Small intestine (tissue), 7 donors: ENCODE data around the gene DIPK1B. TPM values are rescaled to one million over a fixed set of nuclear protein-coding genes. Genes with fewer than 3 reads are reported as not detected.
A peak's percentile ranks its signal among the peaks of the same experiment; 100 is the strongest.

Experiments used
- DNase-seq, 2 donors: peaks; one replicate each; pipeline versions ENCODE4 v3.0.0 to v3.0.0-alpha.2; 2013
- FAIRE-seq: peaks from 2 replicates; lab custom pipeline; 2012; peaks lifted over from hg19 to GRCh38; lab: Jason Lieb, UNC
- H3K27ac ChIP-seq, 3 donors: one replicate each; pipeline ENCODE4 v1.5.1; 2013; ENCODE audit warnings: low read length in 2 of 3, mild to moderate bottlenecking in 2 of 3, control low read depth in 1 of 3, inconsistent platforms in 1 of 3, low read depth in 1 of 3, moderate library complexity in 1 of 3
- H3K27me3 ChIP-seq, 3 donors: one replicate each; pipeline ENCODE4 v1.6.1; 2013; ENCODE audit warnings: low read length in 3 of 3, inconsistent platforms in 1 of 3; ENCODE audit not compliant: control insufficient read depth in 3 of 3, insufficient read depth in 3 of 3
- H3K36me3 ChIP-seq, 3 donors: one replicate each; pipeline ENCODE4 v1.6.1; 2013; ENCODE audit warnings: low read length in 3 of 3, inconsistent platforms in 1 of 3, low read depth in 1 of 3, mild to moderate bottlenecking in 1 of 3, moderate library complexity in 1 of 3; ENCODE audit not compliant: control insufficient read depth in 3 of 3, insufficient read depth in 2 of 3
- H3K4me1 ChIP-seq, 3 donors: one replicate each; pipeline ENCODE4 v1.6.1; 2013; ENCODE audit warnings: low read length in 2 of 3, inconsistent platforms in 1 of 3, low read depth in 1 of 3, mild to moderate bottlenecking in 1 of 3, moderate library complexity in 1 of 3; ENCODE audit not compliant: control insufficient read depth in 3 of 3, insufficient read depth in 2 of 3
- H3K4me3 ChIP-seq, 3 donors: one replicate each; pipeline ENCODE4 v1.5.1; 2013; ENCODE audit warnings: low read length in 3 of 3, control low read depth in 1 of 3, inconsistent platforms in 1 of 3, low read depth in 1 of 3, mild to moderate bottlenecking in 1 of 3, moderate library complexity in 1 of 3
- H3K9me3 ChIP-seq, 2 donors: one replicate each; pipeline ENCODE4 v1.6.1; 2013; ENCODE audit warnings: low read depth in 1 of 2, low read length in 1 of 2; ENCODE audit not compliant: control insufficient read depth in 2 of 2, insufficient read depth in 1 of 2
- WGBS, 3 donors: extraction: QIAGEN DNeasy Blood & Tissue Kit; methylation state at CpG; one replicate each; pipeline ENCODE4 v1.1.7; 2013; 5-methylcytosine and 5-hydroxymethylcytosine counted together
- polyA plus RNA-seq, 4 donors: library from polyadenylated mRNA; stranded (reverse) in 3 of 4; unstranded in 1 of 4; fragments of 200-250 nt in 3 of 4; fragments of 120-200 nt in 1 of 4; gene quantifications; one replicate each; pipeline versions ENCODE4 v1.2.1 to v1.2.3, GENCODE V29; 2013
- donor health status: healthy with polysubstance abuse.
- donor health status: control.
- donor health status: control.
- donor health status: Bipolar disorder and iron deficiency.
- donor health status: healthy.

The DIPK1B gene
- polyA plus RNA-seq, 4 donors = 0.22 to 12.7 (median 6.6) TPM

GRCh38 chr9:136693135-136693489, 19.3 kb upstream of the DIPK1B start:
- peak overlapping the region; percentile 89 to 98 (median 89) for H3K27ac ChIP-seq
- no peak for FAIRE-seq
- no peaks in the 10 kb centered on the region for H3K9me3 ChIP-seq
- peaks cover 0 to 70% (median 15%) of the 10 kb centered on the region in 3 donors for H3K4me1 ChIP-seq
- DNase-seq = no peak
- H3K4me3 ChIP-seq = peak overlapping the region in 1 of 3 donors; percentile 30
- H3K27me3 ChIP-seq = no peaks in the 10 kb centered on the region
- WGBS, 3 donors = 33 to 56% (median 33%) methylated on average over 14 of the region's 14 CpGs
- H3K36me3 ChIP-seq = no peaks in the 10 kb centered on the region

- peak; percentile 97 to 99 for DNase-seq
- Histone ChIP-seq H3K4me1 (peaks cover 0 to 73% (median 15%) of the 10 kb centered on the region in 3 donors), H3K36me3 (no peaks in the 10 kb centered on the region), H3K4me3 (peak overlapping the region in 1 of 3 donors; percentile 30), H3K27ac (peak overlapping the region; percentile 89 to 98 (median 89)), H3K27me3 (no peaks in the 10 kb centered on the region), H3K9me3 (no peaks in the 10 kb centered on the region)
- 13 to 53% (median 30%) methylated on average over 15 of the region's 15 CpGs for WGBS, 3 donors
- no peak for FAIRE-seq
Measured at GRCh38 chr9:136693490-136694162, 18.7 kb upstream of the DIPK1B start.

- Histone ChIP-seq H3K4me1 (peaks cover 0 to 79% (median 15%) of the 10 kb centered on the region in 3 donors), H3K9me3 (no peaks in the 10 kb centered on the region), H3K27me3 (no peaks in the 10 kb centered on the region), H3K4me3 (peak overlapping the region in 1 of 3 donors; percentile 17), H3K27ac (peak overlapping the region; percentile 80 to 95 (median 89)), H3K36me3 (no peaks in the 10 kb centered on the region)
- 11 to 40% (median 31%) methylated on average over 26 to 32 of the region's 32 CpGs for WGBS, 3 donors
- FAIRE-seq = no peak
- peak; percentile 81 to 91 for DNase-seq
Measured at GRCh38 chr9:136694163-136694871, 18.1 kb upstream of the DIPK1B start.

- H3K4me3 ChIP-seq = no peak overlapping the region
- no peak for FAIRE-seq
- H3K27me3 ChIP-seq = no peaks in the 10 kb centered on the region
- peaks cover 0 to 80% (median 15%) of the 10 kb centered on the region in 3 donors for H3K4me1 ChIP-seq
- H3K36me3 ChIP-seq = no peaks in the 10 kb centered on the region
- H3K27ac ChIP-seq = peak overlapping the region; percentile 80 to 95 (median 89)
- H3K9me3 ChIP-seq = no peaks in the 10 kb centered on the region
- 46 to 80% (median 52%) methylated on average over 11 of the region's 11 CpGs for WGBS, 3 donors
- DNase-seq = no peak
Measured at GRCh38 chr9:136694872-136695247, 17.5 kb upstream of the DIPK1B start.

GRCh38 chr9:136695435-136695895, 16.9 kb upstream of the DIPK1B start:
- FAIRE-seq = no peak
- Histone ChIP-seq H3K27ac (peak overlapping the region; percentile 69 to 95 (median 89)), H3K27me3 (no peaks in the 10 kb centered on the region), H3K4me3 (no peak overlapping the region), H3K4me1 (peaks cover 0 to 84% (median 15%) of the 10 kb centered on the region in 3 donors), H3K9me3 (no peaks in the 10 kb centered on the region), H3K36me3 (no peaks in the 10 kb centered on the region)
- WGBS, 3 donors = 22 to 53% (median 39%) methylated on average over 10 of the region's 10 CpGs
- DNase-seq = peak in 1 of 2 donors; percentile 88

GRCh38 chr9:136695955-136696354, 16.4 kb upstream of the DIPK1B start:
- no peak for DNase-seq
- H3K27me3 ChIP-seq = no peaks in the 10 kb centered on the region
- 41 to 71% (median 53%) methylated on average over 21 to 23 of the region's 23 CpGs for WGBS, 3 donors
- H3K36me3 ChIP-seq = no peaks in the 10 kb centered on the region
- H3K4me3 ChIP-seq = no peak overlapping the region
- no peaks in the 10 kb centered on the region for H3K9me3 ChIP-seq
- peak overlapping the region; percentile 69 to 95 (median 89) for H3K27ac ChIP-seq
- no peak for FAIRE-seq
- peaks cover 0 to 86% (median 15%) of the 10 kb centered on the region in 3 donors for H3K4me1 ChIP-seq

GRCh38 chr9:136696502-136696901, 15.9 kb upstream of the DIPK1B start:
- Histone ChIP-seq H3K27ac (peak overlapping the region in 2 of 3 donors; percentile 55 to 95), H3K36me3 (no peaks in the 10 kb centered on the region), H3K27me3 (no peaks in the 10 kb centered on the region), H3K4me3 (no peak overlapping the region), H3K4me1 (peaks cover 0 to 85% (median 14%) of the 10 kb centered on the region in 3 donors), H3K9me3 (no peaks in the 10 kb centered on the region)
- FAIRE-seq (no peak), DNase-seq (no peak)
- 58 to 62% (median 58%) methylated on average over 9 of the region's 9 CpGs for WGBS, 3 donors

GRCh38 chr9:136697146-136697820, 15.1 kb upstream of the DIPK1B start:
- H3K9me3 ChIP-seq = no peaks in the 10 kb centered on the region
- peaks cover 0 to 80% (median 12%) of the 10 kb centered on the region in 3 donors for H3K4me1 ChIP-seq
- peak; percentile 93 to 94 for DNase-seq
- no peaks in the 10 kb centered on the region for H3K27me3 ChIP-seq
- peak overlapping the region; percentile 81 to 100 (median 86) for H3K27ac ChIP-seq
- 7 to 52% (median 23%) methylated on average over 22 to 23 of the region's 23 CpGs for WGBS, 3 donors
- no peak for FAIRE-seq
- peak overlapping the region in 2 of 3 donors; percentile 5 to 46 for H3K4me3 ChIP-seq
- no peaks in the 10 kb centered on the region for H3K36me3 ChIP-seq
